ENCODE results near the gene RIPOR2. TPM values are rescaled to one million over a fixed set of nuclear protein-coding genes. Genes with fewer than 3 reads are reported as not detected.

The RIPOR2 gene
- total and polyA plus RNA-seq, 2 of the 13 experiments (the other 11 are each of a cell fraction or from before 2014, with no cell fraction given) = 0.02 to 0.05 TPM

- BruUV-seq (replicated peaks) = no TSS peak
- 20% methylated on average over 4 of the region's 4 CpGs for WGBS (ENCODE audit: low lambda C conversion rate)
- CTCF ChIA-PET (ENCODE audit: low intra/inter-chr PET ratio, low total read pairs) = no interaction called here
Measured at GRCh38 chr6:24908650-24909035, 27.1 kb downstream of the RIPOR2 start.

More at GRCh38 chr6:24908650-24909035, 27.1 kb downstream of the RIPOR2 start:
- Histone ChIP-seq H3K4me3 (replicated peaks in 1 of 3; ENCODE audit: insufficient read depth in 1 of 3, low read depth in 2 of 3, low read length in 3 of 3) (no peak overlapping the region), H3K4me2 (ENCODE audit: low read depth, low read length) (no peak overlapping the region), H3K9me3 (ENCODE audit: low read length) (no peaks in the 10 kb centered on the region), H3K9ac (ENCODE audit: insufficient read depth, low read depth, low read length) (no peak overlapping the region), H4K20me1 (ENCODE audit: insufficient read depth, low read length) (no peaks in the 10 kb centered on the region), H3K79me2 (ENCODE audit: insufficient read depth, low read length) (no peaks in the 10 kb centered on the region), H3K27me3 (ENCODE audit: control insufficient read depth in 1 of 2, insufficient read depth in 2 of 2, low read length in 2 of 2) (peaks cover 13 to 83% of the 10 kb centered on the region in 2 experiments), H3K27ac (ENCODE audit: extremely low read length, insufficient read depth, low read length) (no peak overlapping the region), H3K4me1 (ENCODE audit: insufficient read depth, low read length) (peaks cover 9% of the 10 kb centered on the region), H2AFZ (ENCODE audit: low read length) (no peak overlapping the region), H3K36me3 (replicated peaks in 1 of 2; ENCODE audit: control insufficient read depth in 1 of 2, insufficient read depth in 2 of 2, low read length in 2 of 2) (no peaks in the 10 kb centered on the region)
- TF ChIP-seq XRCC5 (optimal IDR thresholded peaks at IDR 0.05; ENCODE audit: low read length) (no peak), MTA1 (CRISPR knock-in tag; IDR thresholded peaks at IDR 0.05; ENCODE audit: borderline replicate concordance) (no peak), ZNF563 (CRISPR knock-in tag; IDR thresholded peaks at IDR 0.05) (no peak), HMGXB4 (CRISPR knock-in tag; IDR thresholded peaks at IDR 0.05; ENCODE audit: borderline replicate concordance in 1 of 2, low read depth in 1 of 2) (no peak), ZNF280D (CRISPR knock-in tag; IDR thresholded peaks at IDR 0.05) (no peak), ZBTB7B (CRISPR knock-in tag; IDR thresholded peaks at IDR 0.05) (no peak), ZNF605 (CRISPR knock-in tag; IDR thresholded peaks at IDR 0.05) (no peak), MYNN (CRISPR knock-in tag; IDR thresholded peaks at IDR 0.05; ENCODE audit: low read depth) (no peak), CSRNP2 (CRISPR knock-in tag; conservative IDR thresholded peaks at IDR 0.05; ENCODE audit: low read depth) (no peak)
- POLR2A ChIA-PET = no interaction called here
- intact Hi-C loops (cut with micrococcal nuclease; ENCODE audit: unreplicated experiment) (no loop called here), in situ Hi-C loops (cut with HindIII; ENCODE audit: extremely low pct_ligation_motif_present, low pct_unique_long_range_greater_than_20kb) (no loop called here)
- ATAC-seq = no peak
- no peak for DNase-seq (ENCODE audit: low spot score)
- FAIRE-seq = no peak
